Activated CD8-positive, alpha-beta memory T cell treated with anti-CD3 and anti-CD28 coated beads, Interleukin-2, amount 50 U/mL, for 48 hours (primary cell): Measurements from ENCODE around the gene ACTRT2.

ENCODE experiments used
- DNase-seq: peaks from one replicate; pipeline ENCODE4 v3.0.0-alpha.2; 2020

ACTRT2 gene

DNA sequence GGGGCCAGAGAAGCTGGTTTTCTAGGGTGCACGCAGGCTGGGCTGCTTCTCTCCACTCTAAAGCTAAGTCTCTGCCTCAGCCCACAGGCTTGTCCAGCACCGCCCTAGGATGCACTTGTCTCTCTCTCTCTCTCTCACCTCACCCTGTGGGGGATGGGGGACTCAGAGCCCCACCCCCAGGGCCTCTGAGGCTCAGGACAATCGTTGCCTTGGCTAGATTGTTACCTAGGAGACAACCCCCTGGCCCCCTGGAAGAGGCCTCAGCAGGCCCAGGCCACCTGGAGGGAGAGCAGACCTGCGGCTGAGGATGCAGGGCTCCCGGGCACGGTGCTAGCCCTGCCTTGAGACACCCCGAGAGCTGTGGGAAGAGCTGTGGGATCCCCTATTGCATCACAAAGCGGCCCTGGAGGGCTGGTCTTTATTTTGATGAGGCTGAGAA, at the start of gene ACTRT2:
Gene ACTRT2, plus strand, starts transcription at position 235 of the 439 bp plus-strand sequence. CDS start 220 bp downstream, outside the sequence.
- no peak for DNase-seq

DNA sequence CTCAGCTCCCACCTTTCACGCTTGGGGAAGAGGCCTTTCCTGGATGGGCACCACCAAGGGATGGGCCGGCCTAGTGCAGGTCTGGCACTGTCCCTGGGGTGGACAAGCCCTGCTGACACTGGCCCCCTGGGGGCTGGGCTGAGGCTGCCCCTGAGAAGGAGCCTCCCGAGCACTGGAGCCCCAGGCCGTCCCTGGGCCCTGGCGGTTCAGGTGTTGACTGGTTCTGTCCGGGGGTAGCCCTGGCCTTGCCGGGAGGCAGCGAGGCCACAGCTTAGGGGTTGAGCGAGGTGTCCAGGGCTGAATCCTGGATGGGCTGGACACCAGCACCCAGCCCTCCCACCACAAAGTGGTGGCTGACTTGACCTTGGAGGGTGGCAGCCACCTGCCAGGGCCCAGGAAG, 49.7 kb upstream of the ACTRT2 start:
- peak; percentile 32 for DNase-seq

DNA sequence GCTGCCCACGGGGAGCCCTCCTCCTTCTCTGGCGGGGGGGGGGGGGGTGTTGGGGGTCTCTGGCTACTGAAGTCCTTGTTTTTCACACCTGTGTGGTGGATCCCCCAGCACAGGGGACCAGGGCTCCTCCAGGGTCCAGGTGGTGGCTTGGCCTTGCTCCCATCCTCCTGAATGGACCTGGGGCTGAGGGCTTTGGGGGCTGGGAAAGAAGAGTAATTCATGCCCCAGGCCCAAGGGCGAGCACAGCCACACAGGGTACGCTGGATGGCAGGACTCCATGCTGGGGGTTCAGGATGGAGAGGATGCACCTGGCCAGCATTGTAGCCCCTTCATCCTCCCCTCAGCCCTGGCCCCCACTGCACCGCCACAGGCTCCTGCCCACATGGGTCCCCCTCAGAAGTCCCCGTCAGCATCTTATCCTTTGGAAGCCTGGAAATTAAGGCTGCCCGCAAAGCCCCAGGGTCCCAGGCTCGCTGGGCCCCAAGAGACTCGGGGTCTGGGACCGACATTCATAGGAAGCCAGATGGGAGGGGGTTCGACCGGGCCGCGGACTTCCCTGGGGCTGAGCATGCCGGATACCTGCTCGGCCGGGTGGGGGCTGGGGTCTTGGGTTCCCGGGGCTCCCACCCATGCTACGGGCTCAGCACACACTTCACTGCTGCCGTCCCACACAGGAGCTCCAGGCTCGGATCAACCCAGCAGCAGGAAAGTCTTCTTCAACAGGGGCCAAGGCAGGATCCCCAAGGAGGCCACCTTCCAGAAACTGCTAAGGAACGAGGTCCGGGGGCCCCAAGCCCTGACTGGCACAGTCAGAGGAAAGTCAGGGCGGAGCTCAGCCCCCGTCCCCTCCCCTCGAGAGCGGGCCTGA, 49.0 kb upstream of the ACTRT2 start:
- DNase-seq, result peak; percentile 36

DNA sequence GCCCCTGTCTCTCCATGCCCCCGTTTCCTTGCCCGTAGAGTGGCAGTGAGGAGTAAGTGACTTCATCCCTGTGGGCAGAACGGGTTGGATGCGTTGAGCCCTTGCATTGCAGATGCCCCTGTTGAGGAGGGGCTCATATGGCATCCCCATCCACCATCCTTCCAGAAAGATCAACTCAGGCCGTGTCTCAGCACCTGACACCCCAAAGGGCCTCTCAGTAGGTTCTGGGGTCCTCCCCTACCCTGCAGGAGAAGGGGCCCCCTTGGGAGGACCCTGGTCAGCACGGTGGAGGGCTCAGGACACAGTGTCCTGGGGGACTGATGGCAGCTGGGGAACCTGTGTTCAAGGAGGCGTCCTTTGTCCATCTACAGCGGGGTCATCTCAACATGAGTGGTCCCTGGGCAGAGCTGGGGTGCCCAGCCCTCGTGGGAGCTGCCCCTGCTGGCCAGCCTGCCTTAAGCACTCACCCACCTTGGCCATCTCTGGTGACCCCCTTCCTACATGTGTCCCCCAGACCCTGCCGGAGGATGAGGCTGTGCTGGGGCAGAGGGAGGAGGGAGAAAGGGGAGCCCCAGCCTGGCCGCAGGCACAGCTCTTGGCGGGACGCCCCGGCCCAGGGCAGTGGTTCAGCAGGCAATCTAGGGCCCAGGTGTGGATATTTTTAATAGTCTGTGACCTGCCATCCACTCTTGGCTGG, 48.2 kb upstream of the ACTRT2 start:
- DNase-seq, result peak; percentile 41

DNA sequence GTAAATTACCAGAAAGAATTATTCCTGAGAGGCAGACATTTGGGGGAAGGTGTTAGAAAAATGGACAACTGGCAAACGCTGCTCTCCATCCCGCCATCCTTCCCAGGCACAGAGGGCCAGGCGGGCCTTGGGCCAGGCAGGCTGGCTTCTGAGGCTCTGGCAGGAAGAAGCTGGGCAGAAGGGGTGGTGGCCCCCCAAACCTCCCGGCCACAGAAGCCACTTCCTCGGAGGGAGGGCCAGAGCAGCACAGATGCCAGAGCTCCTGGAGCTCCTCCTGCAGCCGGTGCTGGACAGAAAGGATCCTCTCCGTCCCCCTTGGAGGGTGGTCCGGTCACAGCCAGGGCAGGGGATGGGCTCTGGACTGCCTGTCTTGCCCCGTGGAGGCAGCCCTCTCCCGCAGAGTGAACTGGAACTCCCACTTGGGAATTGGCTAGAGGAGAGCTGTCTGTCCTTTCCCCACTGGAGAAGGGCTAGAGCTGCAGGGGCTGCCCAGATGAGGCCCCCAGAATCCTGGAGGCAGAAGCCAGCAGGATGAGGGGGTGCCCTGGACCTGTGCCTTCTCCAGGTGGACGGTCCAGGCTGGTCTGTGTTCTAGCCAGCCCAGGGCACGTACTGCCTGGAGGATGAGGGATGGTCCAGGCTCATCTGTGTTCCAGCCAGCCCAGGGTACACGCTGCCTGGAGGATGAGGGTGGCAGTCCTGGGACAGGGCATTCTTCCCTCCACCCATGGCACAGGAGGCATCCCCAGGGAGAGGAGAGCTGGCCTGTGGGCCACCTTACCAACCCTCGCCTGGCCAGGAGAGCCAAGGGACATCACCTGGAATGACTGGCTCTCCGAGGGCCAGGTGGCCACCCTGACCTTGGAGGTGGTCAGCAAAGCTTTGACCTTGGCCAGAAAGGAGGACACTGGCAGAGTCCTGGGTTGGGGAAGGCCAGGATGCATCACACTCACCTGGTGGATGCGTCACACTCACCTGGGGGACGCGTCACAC, 47.4 kb upstream of the ACTRT2 start:
- DNase-seq, result peak; percentile 44

DNA sequence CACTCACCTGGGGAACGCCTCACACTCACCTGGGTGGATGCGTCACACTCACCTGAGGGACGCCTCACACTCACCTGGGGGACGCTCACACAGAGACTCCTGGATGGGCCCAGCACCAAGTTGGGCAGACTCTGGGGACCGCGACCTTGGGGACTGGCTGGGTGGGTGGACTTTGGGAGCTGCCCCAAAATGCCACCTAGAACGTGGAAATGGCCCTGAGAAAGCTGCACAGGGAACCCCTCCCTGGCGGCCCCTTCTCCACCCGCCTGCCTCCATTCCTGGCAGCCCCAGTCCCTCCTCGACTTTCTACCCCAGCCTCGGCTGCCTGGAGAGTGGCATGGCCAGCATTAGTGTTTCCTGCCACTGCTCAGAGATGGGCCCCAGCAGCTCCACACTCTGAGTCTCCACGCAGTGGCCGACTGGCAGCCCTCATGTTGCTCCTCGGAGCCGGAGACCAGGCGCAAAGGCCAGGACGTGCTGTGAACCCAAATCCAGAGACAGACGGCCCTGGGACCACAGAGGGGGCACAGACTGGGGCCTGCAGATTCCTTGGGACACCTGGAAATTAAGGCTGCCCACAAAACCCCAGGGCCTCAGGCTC, 46.5 kb upstream of the ACTRT2 start:
- DNase-seq, result peak; percentile 28

DNA sequence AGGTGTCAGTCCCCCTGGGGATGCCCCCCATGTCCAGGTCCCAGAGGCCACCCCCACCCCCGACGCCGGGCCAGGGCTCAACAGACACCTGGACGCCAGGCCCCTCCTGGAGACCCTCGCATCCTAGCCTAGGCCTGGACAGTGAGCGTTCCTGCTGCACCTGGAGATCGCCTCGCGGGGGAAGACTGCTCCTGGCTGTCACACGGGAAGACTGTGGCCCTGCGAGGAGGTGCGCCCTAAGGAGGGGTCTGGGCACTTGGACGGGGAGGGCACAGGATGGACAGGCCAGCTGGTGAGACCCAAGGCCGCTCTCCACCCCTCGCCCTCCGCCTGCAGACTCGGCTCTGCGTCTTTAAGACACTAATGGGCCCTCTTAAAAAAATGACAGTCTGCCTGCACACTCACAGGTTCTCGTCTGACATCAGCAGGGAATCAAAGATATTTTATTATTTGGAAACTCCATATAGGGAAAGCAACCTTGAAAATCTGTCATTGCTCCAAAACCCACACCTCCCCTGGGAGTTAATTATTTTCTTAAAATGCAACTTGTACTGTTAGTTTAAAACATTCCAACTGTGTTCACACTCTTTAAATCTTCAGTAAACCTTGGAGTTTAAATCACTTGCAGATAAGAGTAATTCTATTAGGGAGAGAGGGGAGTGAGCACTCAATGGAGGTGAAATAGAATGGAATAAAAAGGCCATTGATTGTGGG, 45.6 kb upstream of the ACTRT2 start:
- peak; percentile 43 for DNase-seq

DNA sequence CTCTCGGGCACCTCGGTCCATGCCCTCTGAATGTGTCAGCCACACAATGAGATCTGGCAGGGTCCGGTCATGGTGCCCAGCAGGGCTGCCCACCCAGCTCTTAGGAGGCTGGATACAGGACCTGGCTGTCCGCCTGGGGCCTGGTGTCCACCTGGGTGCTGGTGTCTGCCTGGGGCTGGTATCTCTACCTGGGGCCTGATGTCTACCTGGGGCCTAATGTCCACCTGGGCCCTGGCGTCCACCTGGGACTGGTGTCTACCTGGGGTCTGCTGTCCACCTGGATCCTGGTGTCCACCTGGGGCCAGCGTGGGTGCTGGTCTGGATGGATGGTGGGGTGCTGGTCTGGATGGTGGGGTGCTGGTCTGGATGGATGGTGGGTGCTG, 45.1 kb upstream of the ACTRT2 start:
- peak; percentile 18 for DNase-seq

GRCh38 chr1:2977886-2978611, 43.2 kb upstream of the ACTRT2 start:
- peak; percentile 41 for DNase-seq

- peak; percentile 22 for DNase-seq
These were observed 42.5 kb upstream of the ACTRT2 start for GRCh38 chr1:2978691-2979190.

DNA sequence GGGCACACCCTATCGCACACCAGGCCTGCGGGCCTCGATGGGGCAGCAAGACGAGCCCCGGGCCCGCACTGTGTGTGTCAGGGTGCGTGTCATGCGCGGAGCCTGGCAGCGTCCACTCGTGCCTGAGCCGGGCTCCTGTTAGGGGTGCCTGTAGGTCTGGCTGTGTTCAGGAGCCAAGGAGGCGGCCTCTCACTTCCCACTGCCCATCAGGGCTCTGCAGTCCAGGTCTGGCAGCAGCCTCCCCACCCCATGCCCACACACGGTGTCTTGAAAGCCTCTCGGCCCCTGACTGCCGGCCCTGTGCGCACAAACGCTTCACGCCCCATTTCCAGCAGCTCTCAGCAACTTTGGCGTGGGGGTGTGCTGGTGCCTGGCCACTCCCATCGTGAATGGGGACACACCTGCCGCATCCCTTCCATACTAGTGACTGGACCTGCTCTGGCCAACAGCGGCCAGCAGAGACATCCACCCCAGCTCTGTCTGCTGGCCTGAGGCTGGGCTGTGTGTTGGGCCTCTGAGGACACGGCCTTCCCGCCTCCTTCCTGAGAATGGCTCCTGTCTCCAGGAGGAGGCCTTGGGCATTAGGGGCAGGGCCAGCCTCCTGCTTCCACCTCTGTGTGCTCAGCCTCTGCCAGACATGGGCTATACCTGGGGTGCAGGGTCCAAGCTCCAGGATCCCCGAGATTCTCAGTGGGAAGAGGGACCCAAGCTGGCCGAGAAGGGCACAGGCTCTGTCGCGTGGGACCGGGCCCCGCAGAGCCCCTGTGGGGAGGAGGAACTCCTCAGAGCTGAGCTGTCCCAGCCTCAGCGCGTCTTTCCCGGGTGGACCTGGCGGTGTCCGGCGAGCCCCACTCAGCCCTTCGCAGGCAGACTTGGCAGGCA, 41.8 kb upstream of the ACTRT2 start:
- peak; percentile 40 for DNase-seq

DNA sequence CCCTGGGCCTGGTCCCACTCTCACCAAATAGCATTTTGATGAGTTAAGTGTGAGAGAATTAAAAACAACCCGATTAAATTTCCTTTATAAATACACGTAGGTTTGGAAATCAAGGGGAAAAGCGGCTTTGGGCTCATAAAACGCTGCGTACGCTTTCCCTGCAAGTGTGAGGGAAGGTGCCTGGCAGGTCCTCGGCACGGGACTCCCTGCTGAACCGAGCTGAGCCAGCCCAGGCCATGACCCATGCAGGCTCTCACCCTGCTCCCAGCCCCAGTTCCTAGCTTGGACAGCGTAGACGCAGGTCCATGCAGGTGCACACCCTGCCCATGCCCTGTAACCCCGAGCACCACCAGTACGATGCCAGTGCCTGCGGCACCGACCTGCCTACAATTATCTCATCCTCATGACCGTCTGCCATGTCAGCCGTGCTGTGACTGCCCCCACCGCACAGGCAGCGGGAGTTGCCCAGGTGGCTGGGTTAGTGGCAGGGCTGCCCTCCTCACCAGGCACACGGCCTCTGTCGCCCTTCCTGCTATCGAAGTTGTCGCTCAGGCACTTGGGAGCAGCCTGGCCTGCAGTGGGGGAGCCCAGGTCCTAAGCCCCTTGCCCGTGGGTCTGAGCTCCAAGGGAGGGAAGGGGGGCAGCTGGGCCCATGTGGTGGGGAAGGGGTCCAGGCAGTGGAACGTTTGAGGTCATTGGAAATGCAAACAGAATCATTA, 41.0 kb upstream of the ACTRT2 start:
- peak; percentile 25 for DNase-seq

DNA sequence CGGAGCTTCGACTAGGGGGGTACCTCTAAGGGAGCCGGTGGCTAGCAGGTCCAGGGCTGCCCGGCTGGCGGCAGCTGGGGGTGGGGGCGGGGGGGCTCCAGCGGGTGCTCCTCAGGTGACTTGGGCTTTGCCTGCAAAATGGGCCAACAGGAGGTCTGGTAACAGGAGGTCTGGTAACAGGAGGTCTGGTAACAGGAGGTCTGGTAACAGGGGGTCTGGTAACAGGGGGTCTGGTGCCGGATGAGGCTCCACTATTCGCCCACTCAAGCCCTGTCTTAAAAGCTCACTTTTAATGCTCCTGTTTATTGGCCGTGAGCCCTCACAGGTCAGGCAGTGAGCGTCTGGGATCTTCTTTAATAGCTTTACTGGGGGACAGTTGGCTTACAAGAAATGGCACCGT, 40.4 kb upstream of the ACTRT2 start:
- peak; percentile 10 for DNase-seq

DNA sequence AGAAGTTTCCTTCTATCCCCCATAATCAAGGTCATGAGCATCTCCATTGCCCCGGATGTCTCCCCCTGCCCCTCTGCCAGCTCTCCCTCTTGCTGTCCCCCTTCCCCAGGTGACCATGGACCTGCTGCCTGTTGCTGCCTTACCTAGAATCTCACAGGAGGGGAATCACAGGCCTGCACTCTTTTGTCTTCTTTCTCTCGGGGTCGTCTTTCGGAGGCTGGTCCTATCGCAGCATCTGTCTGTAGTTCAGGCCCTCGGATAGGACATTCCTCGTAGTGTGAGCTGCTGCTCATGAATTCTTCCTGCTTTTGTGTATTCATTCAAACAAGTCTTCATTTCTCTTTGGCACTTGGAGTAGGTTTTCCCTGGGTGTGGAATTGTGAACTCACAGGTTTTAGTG, 39.9 kb upstream of the ACTRT2 start:
- no peak for DNase-seq

GRCh38 chr1:2981981-2982614, 39.2 kb upstream of the ACTRT2 start:
- DNase-seq, result no peak

DNA sequence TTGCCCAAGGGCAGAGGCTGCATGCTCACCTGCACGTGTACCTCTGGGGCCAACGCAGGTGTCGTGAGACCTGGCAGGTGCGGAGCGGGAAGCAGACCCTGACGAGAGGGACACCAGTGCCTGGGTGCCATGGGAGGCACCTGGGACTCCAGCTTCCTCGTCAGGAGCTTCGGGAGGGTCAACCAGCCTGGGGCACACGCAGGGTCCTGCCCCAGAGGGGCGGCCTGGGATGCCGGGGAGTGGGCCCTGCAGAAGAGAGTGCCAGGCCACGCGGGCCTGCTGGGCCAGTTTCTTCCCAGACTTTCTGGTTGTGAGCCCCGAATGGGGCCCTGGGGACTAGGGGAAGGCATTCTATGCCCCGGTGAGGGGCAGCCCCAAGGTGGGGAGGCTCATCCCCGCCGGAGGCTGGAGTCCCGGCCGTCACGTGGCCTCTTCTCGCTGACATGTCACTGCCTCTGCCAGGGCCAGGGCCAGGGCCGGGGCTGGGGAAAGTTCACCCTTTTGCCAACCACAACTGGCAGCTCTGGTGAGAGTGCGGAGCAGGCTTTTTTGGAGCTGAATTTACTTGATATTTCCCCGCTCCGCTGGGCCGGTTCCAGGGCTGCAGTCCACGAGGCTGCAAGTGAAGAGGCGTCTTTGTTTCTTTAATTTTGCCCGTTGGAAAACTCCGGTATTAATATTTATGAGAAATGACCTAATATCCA, 38.5 kb upstream of the ACTRT2 start:
- DNase-seq, result no peak

DNA sequence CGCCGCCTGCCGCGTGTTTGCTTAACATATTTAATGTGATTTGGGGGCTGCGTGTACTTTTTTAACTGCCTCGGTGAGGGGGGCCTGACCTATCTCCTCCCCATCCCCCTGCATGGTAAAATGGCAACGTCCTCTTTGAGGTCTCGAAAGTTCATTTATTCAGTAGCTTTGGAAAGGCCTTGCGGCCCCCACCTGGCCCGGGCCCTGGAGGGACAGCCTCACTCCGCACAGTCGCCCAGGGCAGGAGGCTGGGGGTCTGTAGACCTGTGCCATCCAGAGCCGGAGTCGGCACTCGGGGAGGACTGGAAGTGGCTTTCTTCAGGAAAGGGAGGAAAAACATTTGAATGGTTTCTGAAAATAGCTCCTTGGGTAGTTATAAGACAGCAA, 38.0 kb upstream of the ACTRT2 start:
- no peak for DNase-seq
